Retinal pigment epithelial cell (primary cell): ENCODE measurements around the gene KCNH3.

Source experiments
- DNase-seq: peaks from one replicate; pipeline ENCODE4 v3.0.0-alpha.2; 2010; ENCODE audit warnings: low read depth
- H3K4me3 ChIP-seq: 2 replicates; pipeline ENCODE4 v1.5.1; 2011; ENCODE audit warnings: mild to moderate bottlenecking, low read length, control low read depth, moderate library complexity
- CTCF ChIP-seq: conservative IDR thresholded peaks from 2 replicates; pipeline ENCODE4 v1.5.1; 2011; ENCODE audit warnings: low read depth, low read length, control low read depth, inconsistent platforms

Gene KCNH3

GRCh38 chr12:49567302-49567610 is 28.4 kb downstream of the KCNH3 start:
- no peak for DNase-seq
- TF ChIP-seq CTCF = no peak
- H3K4me3 ChIP-seq = peak overlapping the region; percentile 95

- DNase-seq = peak; percentile 65
- H3K4me3 ChIP-seq = peak within 1 kb of the TSS; percentile 95
- no peak for TF ChIP-seq CTCF
Measured at GRCh38 chr12:49567611-49568441, 29.0 kb downstream of the KCNH3 start, which contains the start of gene MCRS1. MCRS1 (minus strand) TSS chr12:49568142; CDS start chr12:49566731, 1,411 bp downstream.

GRCh38 chr12:49568442-49569162 is 29.8 kb downstream of the KCNH3 start:
- DNase-seq = no peak
- H3K4me3 ChIP-seq = peak overlapping the region; percentile 95
- TF ChIP-seq CTCF = no peak

- TF ChIP-seq CTCF = no peak
- H3K4me3 ChIP-seq = no peak overlapping the region
- no peak for DNase-seq
Measured at GRCh38 chr12:49577589-49578315, 38.9 kb downstream of the KCNH3 start.

GRCh38 chr12:49578471-49579112 is 39.8 kb downstream of the KCNH3 start:
- H3K4me3 ChIP-seq = no peak overlapping the region
- DNase-seq = no peak

More at GRCh38 chr12:49578471-49579112, 39.8 kb downstream of the KCNH3 start:
- no peak for TF ChIP-seq CTCF
